ENCODE data around the gene XXYLT1.
"Not testable (repeated sequence)": the region's sequence is repeated elsewhere in the genome, so short reads cannot be mapped to it uniquely, and the experiment has no call there.

Gene XXYLT1

DNA sequence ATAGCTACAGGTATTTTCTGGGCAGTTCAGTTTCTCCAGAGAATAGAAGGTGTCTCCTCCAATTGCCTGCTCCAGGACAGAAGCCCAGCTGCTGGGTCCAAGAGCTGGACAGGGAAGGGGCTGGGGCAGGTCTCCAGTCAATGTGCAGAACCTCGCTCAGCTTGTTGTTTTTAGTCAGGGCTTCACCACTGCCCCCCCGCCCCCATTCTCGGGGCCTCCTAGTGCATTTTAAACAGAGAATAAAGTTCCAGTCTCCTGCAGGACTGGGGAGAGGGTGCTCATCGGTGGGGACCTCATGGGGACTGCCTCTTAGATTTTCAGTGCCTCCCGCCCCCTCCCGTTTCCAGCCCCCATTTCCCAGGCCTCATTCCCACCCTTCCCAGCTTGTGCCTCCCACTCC is 216.6 kb downstream of the XXYLT1 start:
- H3K4me1 ChIP-seq = no peaks in the 10 kb centered on the region
- H3K9me3 ChIP-seq = no peaks in the 10 kb centered on the region
- no peak overlapping the region for H3K4me3 ChIP-seq
- no peak for TF ChIP-seq CTCF (IDR thresholded peaks at IDR 0.05)
- intact Hi-C loops (cut with DNase I; ENCODE audit: low total_unique reads) = no loop called here
- H3K27ac ChIP-seq = no peak overlapping the region
- no peak for DNase-seq
- peaks cover 0 to 11% of the 10 kb centered on the region in 2 donors for H3K27me3 ChIP-seq
- no peaks in the 10 kb centered on the region for H3K36me3 ChIP-seq

DNA sequence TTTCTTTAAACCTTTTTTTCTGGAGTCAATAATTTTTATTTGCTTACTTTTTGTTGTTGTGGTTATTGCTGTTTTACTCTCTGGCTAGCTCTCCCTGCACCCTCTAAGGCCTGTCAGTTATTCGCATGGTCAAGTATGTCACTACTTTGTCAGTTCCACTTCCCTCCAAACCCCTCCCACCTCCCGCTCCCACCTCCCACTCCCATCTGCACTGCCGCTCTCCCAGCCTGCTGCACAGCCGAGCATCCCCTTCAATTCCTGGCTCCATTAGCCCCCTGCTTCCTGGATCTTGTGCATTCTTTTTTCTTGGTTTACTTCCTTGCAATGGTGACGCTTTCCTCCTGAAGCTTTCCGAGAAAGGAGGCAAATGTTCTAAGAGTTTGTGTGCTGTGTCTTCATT is 218.0 kb downstream of the XXYLT1 start:
- no peak overlapping the region for H3K27ac ChIP-seq
- no peak for TF ChIP-seq CTCF (IDR thresholded peaks at IDR 0.05)
- intact Hi-C loops (cut with DNase I; ENCODE audit: low total_unique reads) = no loop called here
- no peaks in the 10 kb centered on the region for H3K9me3 ChIP-seq
- no peaks in the 10 kb centered on the region for H3K27me3 ChIP-seq
- no peaks in the 10 kb centered on the region for H3K36me3 ChIP-seq
- no peak for DNase-seq
- no peaks in the 10 kb centered on the region for H3K4me1 ChIP-seq
- H3K4me3 ChIP-seq = no peak overlapping the region

- H3K27me3 ChIP-seq; H3K4me3 ChIP-seq; H3K9me3 ChIP-seq; intact Hi-C loops (cut with DNase I; ENCODE audit: low total_unique reads); H3K27ac ChIP-seq; H3K36me3 ChIP-seq; DNase-seq; H3K4me1 ChIP-seq: not testable (repeated sequence)
Observed at GRCh38 chr3:195050296-195050695, 220.7 kb downstream of the XXYLT1 start.

GRCh38 chr3:195048059-195048905 is 222.7 kb downstream of the XXYLT1 start:
- no peak overlapping the region for H3K27ac ChIP-seq
- intact Hi-C loops (cut with DNase I; ENCODE audit: low total_unique reads) = no loop called here
- no peak overlapping the region for H3K4me3 ChIP-seq
- no peaks in the 10 kb centered on the region for H3K9me3 ChIP-seq
- no peaks in the 10 kb centered on the region for H3K4me1 ChIP-seq
- TF ChIP-seq CTCF (IDR thresholded peaks at IDR 0.05) = no peak
- peak in 1 of 2 donors; percentile 10 for DNase-seq
- no peaks in the 10 kb centered on the region for H3K36me3 ChIP-seq
- peaks cover 0 to 9% of the 10 kb centered on the region in 2 donors for H3K27me3 ChIP-seq

GRCh38 chr3:195047536-195047935 is 223.4 kb downstream of the XXYLT1 start:
- intact Hi-C loops (cut with DNase I; ENCODE audit: low total_unique reads) = no loop called here
- TF ChIP-seq CTCF (IDR thresholded peaks at IDR 0.05) = no peak
- Histone ChIP-seq H3K9me3 (no peaks in the 10 kb centered on the region), H3K27ac (no peak overlapping the region), H3K4me3 (no peak overlapping the region), H3K4me1 (no peaks in the 10 kb centered on the region), H3K27me3 (peaks cover 0 to 12% of the 10 kb centered on the region in 2 donors), H3K36me3 (no peaks in the 10 kb centered on the region)
- peak in 1 of 2 donors; percentile 2 for DNase-seq

GRCh38 chr3:195046441-195046840 is 224.5 kb downstream of the XXYLT1 start:
- Histone ChIP-seq H3K27ac (no peak overlapping the region), H3K4me1 (no peaks in the 10 kb centered on the region), H3K9me3 (no peaks in the 10 kb centered on the region), H3K36me3 (no peaks in the 10 kb centered on the region), H3K4me3 (no peak overlapping the region), H3K27me3 (peaks cover 0 to 19% of the 10 kb centered on the region in 2 donors)
- no peak for TF ChIP-seq CTCF (IDR thresholded peaks at IDR 0.05)
- intact Hi-C loops (cut with DNase I; ENCODE audit: low total_unique reads) = no loop called here
- DNase-seq = peak in 1 of 2 donors; percentile 21

All from tibial artery (tissue), 4 donors.